A673 (cell line): ENCODE measurements around the gene EXD3. TPM values are rescaled to one million over a fixed set of nuclear protein-coding genes. Genes with fewer than 3 reads are reported as not detected.

ENCODE experiments used
- BruUV-seq: library from RNA; stranded (reverse); fragments of 400-500 nt; replicated peaks from 2 replicates; lab custom pipeline; 2021; lab: Mats Ljungman, UMichigan
- CTCF ChIA-PET: fragments of 300-600 bp; sonication (Branson Sonifier 250); formaldehyde crosslinking; loops from one replicate; lab custom pipeline; 2022; ENCODE audit warnings: antibody characterized with exemption; lab: Charles Lee
- POLR2A ChIA-PET: fragments of 300-600 bp; sonication (Branson Sonifier 250); formaldehyde crosslinking; loops from one replicate; lab custom pipeline; 2022; ENCODE audit warnings: antibody characterized with exemption; ENCODE audit not compliant: low non-redundant PET; lab: Charles Lee
- DNase-seq: peaks from one replicate; pipeline ENCODE4 v3.0.0-alpha.2; 2015; ENCODE audit warnings: low spot score
- H3K27ac ChIP-seq: fragments of 200-600 bp; sonication (generic); 2 replicates; pipeline ENCODE4 v1.5.1; 2016; ENCODE audit warnings: mixed run types, low read depth, mild to moderate bottlenecking, mixed read lengths, antibody characterized with exemption, low read length; ENCODE audit not compliant: poor library complexity, severe bottlenecking
- H3K27me3 ChIP-seq: fragments of 200-600 bp; sonication (generic); replicated peaks from 2 replicates; pipeline ENCODE4 v1.6.1; 2017; ENCODE audit warnings: mixed run types, low read depth, mild to moderate bottlenecking, mixed read lengths, antibody characterized with exemption, low read length; ENCODE audit not compliant: insufficient read depth, poor library complexity
- H3K36me3 ChIP-seq: fragments of 200-600 bp; sonication (generic); 2 replicates; pipeline ENCODE4 v1.6.1; 2016; ENCODE audit warnings: mixed run types, mild to moderate bottlenecking, mixed read lengths, antibody characterized with exemption, low read length; ENCODE audit not compliant: insufficient read depth, poor library complexity, severe bottlenecking
- H3K4me1 ChIP-seq: fragments of 200-600 bp; sonication (generic); 2 replicates; pipeline ENCODE4 v1.6.1; 2017; ENCODE audit warnings: mixed run types, mild to moderate bottlenecking, mixed read lengths, antibody characterized with exemption, low read length; ENCODE audit not compliant: insufficient read depth, poor library complexity, severe bottlenecking
- H3K4me3 ChIP-seq: fragments of 200-600 bp; sonication (generic); 2 replicates; pipeline ENCODE4 v1.5.1; 2016; ENCODE audit warnings: low read depth, mixed run types, mild to moderate bottlenecking, mixed read lengths, low read length; ENCODE audit not compliant: poor library complexity, severe bottlenecking
- H3K9me3 ChIP-seq: fragments of 200-600 bp; sonication (generic); 2 replicates; pipeline ENCODE4 v1.6.1; 2016; ENCODE audit warnings: mixed run types, low read depth, mild to moderate bottlenecking, mixed read lengths, antibody characterized with exemption, low read length; ENCODE audit not compliant: poor library complexity, severe bottlenecking
- EZH2 ChIP-seq: fragments of 200-600 bp; sonication (generic); IDR thresholded peaks from 2 replicates; pipeline ENCODE4 v1.6.1; 2017; ENCODE audit warnings: borderline replicate concordance, low read depth, mild to moderate bottlenecking, mixed read lengths, antibody characterized with exemption, low read length; ENCODE audit not compliant: poor library complexity, severe bottlenecking
- intact Hi-C: fragments of 100-400 bp; cut with micrococcal nuclease; formaldehyde crosslinking; loops from one replicate; pipeline ENCODE4 v1.10.0; 2022; ENCODE audit not compliant: unreplicated experiment
- total RNA-seq: library from RNA; stranded (reverse); gene quantifications from 2 replicates; pipeline ENCODE4 v1.2.3, GENCODE V29; 2021
- TF ChIP-seq, protein P1 (sequence below): fragments of 300-800, 200-600 bp; sonication (generic); conservative IDR thresholded peaks from 2 replicates; pipeline ENCODE4 v1.5.1; 2017; ENCODE audit warnings: low read depth, mild to moderate bottlenecking, antibody characterized with exemption, low read length, moderate library complexity, mixed read lengths

EXD3 gene
- total RNA-seq, 1 experiment from 2014 or later, result 6.3 TPM

DNA sequence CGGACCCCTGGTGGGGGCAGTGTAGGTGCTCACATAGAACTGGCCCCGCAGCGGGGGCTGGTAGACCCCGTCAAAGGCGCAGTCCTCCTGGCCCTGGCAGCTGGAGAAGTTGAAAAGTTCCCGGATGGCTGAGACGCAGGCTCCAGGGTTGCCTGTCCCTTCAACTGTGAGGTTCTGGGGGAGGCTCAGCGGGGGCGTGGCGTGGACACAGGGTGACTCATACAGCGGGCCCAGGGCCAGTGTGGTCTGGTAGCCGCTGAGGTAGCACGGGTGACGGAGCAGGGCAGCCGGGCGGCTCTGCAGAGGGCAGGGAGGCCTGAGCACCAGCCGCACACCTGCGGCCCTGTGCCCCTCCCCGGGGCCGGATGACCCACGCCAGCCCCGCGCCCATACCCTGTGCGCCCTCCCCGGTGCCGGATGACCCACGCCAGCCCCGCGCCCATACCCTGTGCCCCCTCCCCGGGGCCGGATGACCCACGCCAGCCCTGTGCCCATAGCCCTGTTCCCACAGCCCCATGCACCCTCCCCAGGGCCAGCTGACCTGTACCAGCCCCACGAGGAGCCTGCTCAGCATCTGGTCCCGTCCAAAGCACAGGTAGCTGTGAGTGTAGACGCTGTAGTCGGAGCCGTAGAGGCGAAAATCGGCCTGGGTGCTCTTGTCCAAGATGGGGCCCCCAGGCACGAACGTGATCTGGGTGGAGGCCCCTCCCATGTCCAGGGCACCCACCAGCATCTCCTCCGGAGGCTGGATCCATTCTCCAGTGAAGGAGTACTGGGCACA is 13.2 kb upstream of the EXD3 start:
- H3K27ac ChIP-seq, result no peak overlapping the region
- no peaks in the 10 kb centered on the region for H3K27me3 ChIP-seq
- no peak overlapping the region for H3K4me3 ChIP-seq
- POLR2A ChIA-PET, result no interaction called here
- no peak for DNase-seq
- intact Hi-C loops, result no loop called here
- CTCF ChIA-PET, result interaction anchor here (0.7 kb wide), 1 partner anchor 144 kb away, joined by 3 read pairs; no protein-coding TSS in a partner anchor
- no peaks in the 10 kb centered on the region for H3K4me1 ChIP-seq
- H3K9me3 ChIP-seq, result no peaks in the 10 kb centered on the region
- H3K36me3 ChIP-seq, result no peaks in the 10 kb centered on the region
- BruUV-seq, result no TSS peak
- TF ChIP-seq, protein P1, sequence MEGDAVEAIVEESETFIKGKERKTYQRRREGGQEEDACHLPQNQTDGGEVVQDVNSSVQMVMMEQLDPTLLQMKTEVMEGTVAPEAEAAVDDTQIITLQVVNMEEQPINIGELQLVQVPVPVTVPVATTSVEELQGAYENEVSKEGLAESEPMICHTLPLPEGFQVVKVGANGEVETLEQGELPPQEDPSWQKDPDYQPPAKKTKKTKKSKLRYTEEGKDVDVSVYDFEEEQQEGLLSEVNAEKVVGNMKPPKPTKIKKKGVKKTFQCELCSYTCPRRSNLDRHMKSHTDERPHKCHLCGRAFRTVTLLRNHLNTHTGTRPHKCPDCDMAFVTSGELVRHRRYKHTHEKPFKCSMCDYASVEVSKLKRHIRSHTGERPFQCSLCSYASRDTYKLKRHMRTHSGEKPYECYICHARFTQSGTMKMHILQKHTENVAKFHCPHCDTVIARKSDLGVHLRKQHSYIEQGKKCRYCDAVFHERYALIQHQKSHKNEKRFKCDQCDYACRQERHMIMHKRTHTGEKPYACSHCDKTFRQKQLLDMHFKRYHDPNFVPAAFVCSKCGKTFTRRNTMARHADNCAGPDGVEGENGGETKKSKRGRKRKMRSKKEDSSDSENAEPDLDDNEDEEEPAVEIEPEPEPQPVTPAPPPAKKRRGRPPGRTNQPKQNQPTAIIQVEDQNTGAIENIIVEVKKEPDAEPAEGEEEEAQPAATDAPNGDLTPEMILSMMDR, result no peak
- no peak for TF ChIP-seq EZH2

DNA sequence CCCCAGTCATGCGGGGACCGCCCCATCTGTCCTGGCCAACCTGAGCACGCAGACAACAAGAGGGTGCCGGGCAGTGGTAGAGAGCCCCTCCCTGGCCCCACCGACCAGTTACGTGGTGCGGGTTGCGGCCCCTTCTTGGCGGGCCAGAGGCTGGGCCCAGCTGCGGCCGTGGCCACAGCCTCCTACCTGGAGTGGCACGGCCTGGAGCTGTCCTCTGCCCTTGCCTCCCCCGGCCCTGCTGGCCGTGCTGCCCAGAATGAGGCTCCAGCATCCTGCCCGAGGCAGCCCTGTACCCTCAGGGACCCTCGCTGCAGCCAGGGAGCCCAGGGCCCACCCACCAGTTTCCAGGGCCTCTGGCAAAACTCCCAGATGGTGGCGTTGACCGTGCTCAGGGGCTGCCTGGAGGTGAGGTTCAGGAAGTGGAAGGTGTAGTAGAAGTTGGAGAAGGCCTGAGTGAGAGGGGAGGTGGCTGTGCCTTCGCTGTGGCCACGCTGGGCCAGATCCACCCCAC is 12.5 kb upstream of the EXD3 start:
- TF ChIP-seq EZH2, result no peak
- TF ChIP-seq, protein P1, result no peak
- CTCF ChIA-PET, result no interaction called here
- Histone ChIP-seq H3K36me3 (no peaks in the 10 kb centered on the region), H3K27ac (no peak overlapping the region), H3K4me3 (no peak overlapping the region), H3K9me3 (no peaks in the 10 kb centered on the region), H3K27me3 (no peaks in the 10 kb centered on the region), H3K4me1 (no peaks in the 10 kb centered on the region)
- POLR2A ChIA-PET, result no interaction called here
- intact Hi-C loops, result no loop called here
- BruUV-seq, result no TSS peak
- DNase-seq, result no peak

DNA sequence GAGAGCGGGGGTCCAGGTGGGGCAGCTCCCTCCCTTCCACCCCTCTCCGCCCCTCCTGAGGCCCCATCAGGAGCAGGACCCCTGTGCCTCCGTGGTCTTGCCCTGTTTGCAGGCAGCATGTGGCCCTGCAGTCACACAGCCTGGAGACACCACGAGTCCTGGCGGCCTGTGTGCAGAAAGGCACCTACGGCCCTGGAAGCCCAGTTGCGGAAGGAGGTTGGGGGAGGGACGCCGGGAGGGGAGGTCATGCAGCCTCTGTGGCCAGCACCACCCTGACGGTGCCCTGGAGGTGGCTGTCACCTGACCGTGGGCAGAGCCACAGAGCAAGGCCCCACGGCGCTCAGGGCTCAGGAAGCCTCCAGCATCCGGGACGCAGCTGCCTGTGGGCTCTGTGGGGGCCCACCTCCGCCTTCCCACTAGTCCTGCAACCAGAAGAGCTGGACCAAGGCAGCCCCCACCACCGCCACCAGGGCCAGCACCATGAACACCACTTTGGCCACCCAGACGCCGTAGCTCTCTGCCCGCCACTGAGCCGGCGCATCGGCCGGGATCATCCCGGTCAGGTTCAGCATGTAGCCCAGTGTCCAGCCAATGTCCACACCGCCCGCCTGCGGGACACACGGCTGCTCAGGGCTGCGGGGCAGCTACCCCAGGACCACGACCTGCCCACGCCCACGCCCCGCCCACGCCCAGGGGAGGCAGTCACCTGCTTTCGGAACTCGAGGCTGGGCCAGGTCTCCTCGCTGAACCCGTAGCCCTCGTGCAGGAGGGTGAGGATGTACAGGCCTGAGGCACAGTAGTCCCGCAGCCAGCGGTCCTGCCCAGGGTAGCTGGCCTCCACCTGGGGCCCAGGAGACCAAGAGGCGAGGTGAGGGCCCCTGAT is 11.8 kb upstream of the EXD3 start:
- Histone ChIP-seq H3K27me3 (no peaks in the 10 kb centered on the region), H3K4me3 (no peak overlapping the region), H3K27ac (no peak overlapping the region), H3K36me3 (no peaks in the 10 kb centered on the region), H3K4me1 (no peaks in the 10 kb centered on the region), H3K9me3 (no peaks in the 10 kb centered on the region)
- no TSS peak for BruUV-seq
- CTCF ChIA-PET, result no interaction called here
- intact Hi-C loops, result no loop called here
- no peak for DNase-seq
- POLR2A ChIA-PET, result no interaction called here
- TF ChIP-seq EZH2, result no peak
- TF ChIP-seq, protein P1, result no peak
